HepG2 (cell line): ENCODE results near the gene CBX5. TPM values are rescaled to one million over a fixed set of nuclear protein-coding genes. Genes with fewer than 3 reads are reported as not detected.

ENCODE experiments used
- GATAD2A ChIP-seq: IDR thresholded peaks from 2 replicates; pipeline ENCODE4 v1.6.1; 2016
- GTF3A ChIP-seq: sonication (generic); formaldehyde crosslinking; conservative IDR thresholded peaks from 2 replicates; pipeline ENCODE4 v1.4.0; 2020; ENCODE audit warnings: mild to moderate bottlenecking, missing genetic modification reagents
- MEIS1 ChIP-seq: sonication (generic); formaldehyde crosslinking; IDR thresholded peaks from 2 replicates; pipeline ENCODE4 v1.9.0; 2021; ENCODE audit warnings: mild to moderate bottlenecking, missing genetic modification reagents, moderate library complexity, borderline replicate concordance
- NFKB2 ChIP-seq: sonication (generic); formaldehyde crosslinking; IDR thresholded peaks from 2 replicates; pipeline ENCODE4 v1.4.0; 2020; ENCODE audit warnings: missing genetic modification reagents, borderline replicate concordance
- NFRKB ChIP-seq: fragments of 450-650 bp; IDR thresholded peaks from 2 replicates; pipeline ENCODE4 v1.6.1; 2017
- SALL1 ChIP-seq: sonication (generic); formaldehyde crosslinking; IDR thresholded peaks from 2 replicates; pipeline ENCODE4 v1.8.0; 2022; ENCODE audit warnings: mild to moderate bottlenecking, missing genetic modification reagents
- SIX4 ChIP-seq: sonication (generic); formaldehyde crosslinking; IDR thresholded peaks from 2 replicates; pipeline ENCODE4 v1.4.0; 2020; ENCODE audit warnings: missing genetic modification reagents
- SNRNP70 ChIP-seq: fragments of 200-400 bp; formaldehyde crosslinking; IDR thresholded peaks from 2 replicates; pipeline ENCODE4 v1.6.1; 2017; ENCODE audit warnings: mild to moderate bottlenecking, low read depth, low read length, moderate library complexity
- SOX6 ChIP-seq, 2 experiments: fragments of 450-650 bp in 1 of 2; sonication (generic) in 1 of 2; formaldehyde crosslinking in 1 of 2; IDR thresholded peaks; 2 replicates each; pipeline versions ENCODE4 v1.4.0 to v1.6.1; 2017 to 2020; ENCODE audit warnings: antibody characterized with exemption in 1 of 2, mild to moderate bottlenecking in 1 of 2, missing genetic modification reagents in 1 of 2
- TFAP4 ChIP-seq: sonication (generic); IDR thresholded peaks from 2 replicates; pipeline ENCODE4 v1.6.1; 2016; ENCODE audit warnings: low read depth, borderline replicate concordance
- XRCC5 ChIP-seq: fragments of 200-400 bp; formaldehyde crosslinking; optimal IDR thresholded peaks from 2 replicates; pipeline ENCODE3; 2017; ENCODE audit warnings: mild to moderate bottlenecking, low read length
- ZBTB46 ChIP-seq: sonication (generic); formaldehyde crosslinking; IDR thresholded peaks from 2 replicates; pipeline ENCODE4 v1.4.0; 2020; ENCODE audit warnings: mild to moderate bottlenecking, missing genetic modification reagents, borderline replicate concordance
- ZFAT ChIP-seq: sonication (generic); formaldehyde crosslinking; conservative IDR thresholded peaks from 2 replicates; pipeline ENCODE4 v1.8.1; 2023; ENCODE audit warnings: missing genetic modification reagents, inconsistent platforms
- ZFP36 ChIP-seq: fragments of 150-350 bp; IDR thresholded peaks from 2 replicates; pipeline ENCODE4 v1.6.1; 2018; ENCODE audit warnings: borderline replicate concordance, low read length, low read depth; ENCODE audit not compliant: partially characterized antibody
- ZNF775 ChIP-seq: sonication (generic); formaldehyde crosslinking; IDR thresholded peaks from 2 replicates; pipeline ENCODE4 v1.4.0; 2020; ENCODE audit warnings: missing genetic modification reagents, mild to moderate bottlenecking, moderate library complexity, borderline replicate concordance
- polyA plus RNA-seq, 8 experiments: library from polyadenylated mRNA; depleted of rRNA in 3 of 8; stranded (reverse) in 7 of 8; unstranded in 1 of 8; fragments of >200 nt; fragmentation: Illumina TruSeq in 4 of 8; extraction: Trizol in 4 of 8; gene quantifications; 2 replicates each; pipeline versions ENCODE4 v1.2.1 to v1.2.3, GENCODE V29; 2011 to 2016; ENCODE audit warnings: low read depth in 4 of 8, missing spikeins in 1 of 8, mixed read lengths in 1 of 8; ENCODE audit not compliant: insufficient read depth in 1 of 8
- total RNA-seq, 5 experiments: library from RNA; depleted of rRNA; stranded (reverse); fragments of >200 nt; fragmentation: Illumina TruSeq; extraction: Trizol; gene quantifications; 2 replicates each; pipeline ENCODE4 v1.2.3, GENCODE V29; 2016; ENCODE audit warnings: low read depth in 1 of 5
- TF ChIP-seq, protein P1 (sequence below): sonication (generic); formaldehyde crosslinking; IDR thresholded peaks from 2 replicates; pipeline ENCODE4 v1.5.0; 2020; ENCODE audit warnings: missing genetic modification reagents, mild to moderate bottlenecking, borderline replicate concordance
- TF ChIP-seq, protein P2 (sequence below): sonication (generic); formaldehyde crosslinking; IDR thresholded peaks from 2 replicates; pipeline ENCODE4 v1.4.0; 2020; ENCODE audit warnings: missing genetic modification reagents
- TF ChIP-seq, protein P3 (sequence below): sonication (generic); formaldehyde crosslinking; IDR thresholded peaks from 2 replicates; pipeline ENCODE4 v1.8.1; 2023; ENCODE audit warnings: missing genetic modification reagents, inconsistent platforms, borderline replicate concordance
- TF ChIP-seq, protein P4 (sequence below): sonication (generic); formaldehyde crosslinking; IDR thresholded peaks from 2 replicates; pipeline ENCODE4 v1.5.1; 2020; ENCODE audit warnings: mild to moderate bottlenecking, missing genetic modification reagents, moderate library complexity

The CBX5 gene
- total and polyA plus RNA-seq, 2 of the 13 experiments (the other 11 are each of a cell fraction or from before 2014, with no cell fraction given): 16.0 to 22.2 TPM

GRCh38 chr12:54279632-54280467 is at the start of gene CBX5 (continued):
- TF ChIP-seq NFKB2 (CRISPR knock-in tag) (peak; percentile 56), ZBTB46 (CRISPR knock-in tag) (no peak), NFRKB (no peak), ZNF775 (no peak), SALL1 (CRISPR knock-in tag) (peak; percentile 57), GTF3A (CRISPR knock-in tag) (no peak), MEIS1 (no peak), ZFAT (no peak), ZFP36 (no peak), SOX6 (IDR thresholded peaks at IDR 0.05) (no peak), SOX6 (CRISPR knock-in tag; IDR thresholded peaks at IDR 0.05) (peak; percentile 53), SNRNP70 (no peak), GATAD2A (CRISPR knock-in tag) (peak; percentile 57; the same call in 1 of the 2 replicates), XRCC5 (no peak), SIX4 (CRISPR knock-in tag) (no peak), TFAP4 (peak; percentile 29; the same call in 1 of the 2 replicates)
- TF ChIP-seq, protein P1, sequence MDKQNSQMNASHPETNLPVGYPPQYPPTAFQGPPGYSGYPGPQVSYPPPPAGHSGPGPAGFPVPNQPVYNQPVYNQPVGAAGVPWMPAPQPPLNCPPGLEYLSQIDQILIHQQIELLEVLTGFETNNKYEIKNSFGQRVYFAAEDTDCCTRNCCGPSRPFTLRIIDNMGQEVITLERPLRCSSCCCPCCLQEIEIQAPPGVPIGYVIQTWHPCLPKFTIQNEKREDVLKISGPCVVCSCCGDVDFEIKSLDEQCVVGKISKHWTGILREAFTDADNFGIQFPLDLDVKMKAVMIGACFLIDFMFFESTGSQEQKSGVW: no peak
- TF ChIP-seq, protein P2, sequence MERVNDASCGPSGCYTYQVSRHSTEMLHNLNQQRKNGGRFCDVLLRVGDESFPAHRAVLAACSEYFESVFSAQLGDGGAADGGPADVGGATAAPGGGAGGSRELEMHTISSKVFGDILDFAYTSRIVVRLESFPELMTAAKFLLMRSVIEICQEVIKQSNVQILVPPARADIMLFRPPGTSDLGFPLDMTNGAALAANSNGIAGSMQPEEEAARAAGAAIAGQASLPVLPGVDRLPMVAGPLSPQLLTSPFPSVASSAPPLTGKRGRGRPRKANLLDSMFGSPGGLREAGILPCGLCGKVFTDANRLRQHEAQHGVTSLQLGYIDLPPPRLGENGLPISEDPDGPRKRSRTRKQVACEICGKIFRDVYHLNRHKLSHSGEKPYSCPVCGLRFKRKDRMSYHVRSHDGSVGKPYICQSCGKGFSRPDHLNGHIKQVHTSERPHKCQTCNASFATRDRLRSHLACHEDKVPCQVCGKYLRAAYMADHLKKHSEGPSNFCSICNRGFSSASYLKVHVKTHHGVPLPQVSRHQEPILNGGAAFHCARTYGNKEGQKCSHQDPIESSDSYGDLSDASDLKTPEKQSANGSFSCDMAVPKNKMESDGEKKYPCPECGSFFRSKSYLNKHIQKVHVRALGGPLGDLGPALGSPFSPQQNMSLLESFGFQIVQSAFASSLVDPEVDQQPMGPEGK (CRISPR knock-in tag): peak; percentile 28; the same call in 1 of the 2 replicates
- TF ChIP-seq, protein P3, sequence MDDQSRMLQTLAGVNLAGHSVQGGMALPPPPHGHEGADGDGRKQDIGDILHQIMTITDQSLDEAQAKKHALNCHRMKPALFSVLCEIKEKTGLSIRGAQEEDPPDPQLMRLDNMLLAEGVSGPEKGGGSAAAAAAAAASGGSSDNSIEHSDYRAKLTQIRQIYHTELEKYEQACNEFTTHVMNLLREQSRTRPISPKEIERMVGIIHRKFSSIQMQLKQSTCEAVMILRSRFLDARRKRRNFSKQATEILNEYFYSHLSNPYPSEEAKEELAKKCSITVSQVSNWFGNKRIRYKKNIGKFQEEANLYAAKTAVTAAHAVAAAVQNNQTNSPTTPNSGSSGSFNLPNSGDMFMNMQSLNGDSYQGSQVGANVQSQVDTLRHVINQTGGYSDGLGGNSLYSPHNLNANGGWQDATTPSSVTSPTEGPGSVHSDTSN (CRISPR knock-in tag): peak; percentile 95; the same call in 1 of the 2 replicates
- TF ChIP-seq, protein P4, sequence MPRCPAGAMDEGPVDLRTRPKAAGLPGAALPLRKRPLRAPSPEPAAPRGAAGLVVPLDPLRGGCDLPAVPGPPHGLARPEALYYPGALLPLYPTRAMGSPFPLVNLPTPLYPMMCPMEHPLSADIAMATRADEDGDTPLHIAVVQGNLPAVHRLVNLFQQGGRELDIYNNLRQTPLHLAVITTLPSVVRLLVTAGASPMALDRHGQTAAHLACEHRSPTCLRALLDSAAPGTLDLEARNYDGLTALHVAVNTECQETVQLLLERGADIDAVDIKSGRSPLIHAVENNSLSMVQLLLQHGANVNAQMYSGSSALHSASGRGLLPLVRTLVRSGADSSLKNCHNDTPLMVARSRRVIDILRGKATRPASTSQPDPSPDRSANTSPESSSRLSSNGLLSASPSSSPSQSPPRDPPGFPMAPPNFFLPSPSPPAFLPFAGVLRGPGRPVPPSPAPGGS: peak; percentile 74; the same call in 1 of the 2 replicates
